GM12878 (cell line): ENCODE results near the gene PRSS8. TPM values are rescaled to one million over a fixed set of nuclear protein-coding genes. Genes with fewer than 3 reads are reported as not detected.
A peak's percentile ranks its signal among the peaks of the same experiment; 100 is the strongest.

ENCODE experiments used
- ATF7 ChIP-seq: fragments of 450-650 bp; IDR thresholded peaks from 2 replicates; pipeline ENCODE4 v1.6.1; 2016; ENCODE audit warnings: low read depth, mild to moderate bottlenecking
- BCL11A ChIP-seq: IDR thresholded peaks from 2 replicates; pipeline ENCODE4 v1.6.1; 2011; ENCODE audit warnings: low read depth, low read length
- CEBPB ChIP-seq, 2 experiments: fragments of 150-350 bp in 1 of 2; IDR thresholded peaks; 2 replicates each; pipeline ENCODE4 v1.6.1; 2012 to 2014; ENCODE audit warnings: low read depth in 2 of 2, low read length in 2 of 2, borderline replicate concordance in 1 of 2, inconsistent platforms in 1 of 2
- E2F8 ChIP-seq: fragments of 450-650 bp; IDR thresholded peaks from 2 replicates; pipeline ENCODE4 v1.6.1; 2018; ENCODE audit warnings: mild to moderate bottlenecking, low read depth, moderate library complexity; ENCODE audit not compliant: partially characterized antibody
- HCFC1 ChIP-seq: fragments of 150-350 bp; IDR thresholded peaks from 2 replicates; pipeline ENCODE4 v1.6.1; 2014; ENCODE audit warnings: low read length
- JUNB ChIP-seq: IDR thresholded peaks from 2 replicates; pipeline ENCODE4 v1.6.1; 2016; ENCODE audit warnings: antibody characterized with exemption, mild to moderate bottlenecking
- MTA2 ChIP-seq: fragments of 450-650 bp; IDR thresholded peaks from 2 replicates; pipeline ENCODE4 v1.6.1; 2016; ENCODE audit warnings: low read depth, mild to moderate bottlenecking, moderate library complexity
- NKRF ChIP-seq: fragments of 450-650 bp; conservative IDR thresholded peaks from 2 replicates; pipeline ENCODE4 v1.6.1; 2017; ENCODE audit warnings: mild to moderate bottlenecking, moderate library complexity
- RAD21 ChIP-seq: IDR thresholded peaks from 2 replicates; pipeline ENCODE4 v1.6.1; 2011; ENCODE audit warnings: mild to moderate bottlenecking, low read depth, low read length, moderate library complexity; ENCODE audit not compliant: insufficient read depth
- SKIL ChIP-seq: fragments of 450-650 bp; IDR thresholded peaks from 2 replicates; pipeline ENCODE4 v1.6.1; 2017; ENCODE audit warnings: mild to moderate bottlenecking, low read depth, inconsistent platforms; ENCODE audit not compliant: poor library complexity, severe bottlenecking
- STAT1 ChIP-seq: fragments of 450-650 bp; conservative IDR thresholded peaks from 2 replicates; pipeline ENCODE4 v1.6.1; 2014; ENCODE audit warnings: antibody characterized with exemption, mild to moderate bottlenecking
- YY1 ChIP-seq: IDR thresholded peaks from 2 replicates; pipeline ENCODE4 v1.6.1; 2011; ENCODE audit warnings: low read depth, mild to moderate bottlenecking, low read length
- ZNF274 ChIP-seq: IDR thresholded peaks from one replicate; pipeline ENCODE4 v1.8.0; 2011; ENCODE audit not compliant: insufficient read length, insufficient read depth
- ZNF384 ChIP-seq: IDR thresholded peaks from 2 replicates; pipeline ENCODE4 v1.6.1; 2012; ENCODE audit warnings: low read depth, mild to moderate bottlenecking, low read length, improper control_type of control experiment, borderline replicate concordance
- ZNF687 ChIP-seq: fragments of 450-650 bp; IDR thresholded peaks from 2 replicates; pipeline ENCODE4 v1.6.1; 2017; ENCODE audit warnings: mild to moderate bottlenecking, moderate library complexity
- ZSCAN29 ChIP-seq: fragments of 450-650 bp; IDR thresholded peaks from 2 replicates; pipeline ENCODE4 v1.6.1; 2017; ENCODE audit warnings: mild to moderate bottlenecking, moderate library complexity
- polyA plus RNA-seq, 11 experiments: library from polyadenylated mRNA; depleted of rRNA in 4 of 11; unstranded in 6 of 11; stranded (reverse) in 5 of 11; fragments of >200 nt; fragmentation: Nextera tagmentation in 4 of 11; fragmentation: Illumina TruSeq in 1 of 11; extraction: Ambion mirVana in 4 of 11; extraction: Trizol in 1 of 11; gene quantifications; 1 replicate in 1 of 11; 2 replicates in 10 of 11; pipeline versions ENCODE4 v1.2.1 to v1.2.3, GENCODE V29; 2011 to 2016; ENCODE audit warnings: inconsistent platforms in 2 of 11, missing spikeins in 2 of 11, low read depth in 1 of 11
- total RNA-seq, 4 experiments: library from RNA; depleted of rRNA in 3 of 4; stranded (reverse); fragments of >200 nt in 3 of 4; fragmentation: Illumina TruSeq in 1 of 4; extraction: Trizol in 1 of 4; gene quantifications; 2 replicates each; pipeline versions ENCODE4 v1.2.1 to v1.2.3, GENCODE V29; 2013 to 2021

The PRSS8 gene
- total and polyA plus RNA-seq, 10 of the 15 experiments (the other 5 are each of a cell fraction or from before 2014, with no cell fraction given): 0.33 to 0.58 TPM; not detected in 8

- TF ChIP-seq NKRF (0 out of 2 replicates have a peak, but pooled peaks have one; percentile 47), JUNB (no peak), CEBPB (IDR thresholded peaks at IDR 0.05; ENCODE audit: borderline replicate concordance in 1 of 2, low read depth in 2 of 2, low read length in 2 of 2) (no peak), ZSCAN29 (no peak), STAT1 (0 out of 2 replicates have a peak, but pooled peaks have one; percentile 31), YY1 (peak; percentile 98), SKIL (no peak), ZNF687 (0 out of 2 replicates have a peak, but pooled peaks have one; percentile 37), ZNF384 (no peak), E2F8 (peak; percentile 51), MTA2 (peak; percentile 64; the same call in 1 of the 2 replicates), ZNF274 (no peak), RAD21 (no peak), HCFC1 (peak; percentile 81), BCL11A (no peak), ATF7 (no peak)
Observed at GRCh38 chr16:31117384-31118222, 17.9 kb downstream of the PRSS8 start, which contains the start of gene KAT8 (continued).
